Liver (tissue), 3 donors: Measurements from ENCODE around the gene KCNN1.
"Not testable (repeated sequence)": the region's sequence is repeated elsewhere in the genome, so short reads cannot be mapped to it uniquely, and the experiment has no call there.

ENCODE experiments used
- EGR1 ChIP-seq, 2 donors: IDR thresholded peaks; 2 replicates each; pipeline ENCODE4 v1.6.1; 2016 to 2018; ENCODE audit warnings: antibody characterized with exemption in 2 of 2, low read depth in 2 of 2
- FOXA1 ChIP-seq: IDR thresholded peaks from 2 replicates; pipeline ENCODE4 v1.6.1; 2016; ENCODE audit warnings: antibody characterized with exemption
- FOXA2 ChIP-seq: IDR thresholded peaks from 2 replicates; pipeline ENCODE4 v1.6.1; 2016; ENCODE audit warnings: antibody characterized with exemption
- GABPA ChIP-seq, 2 donors: IDR thresholded peaks in 1 of 2; conservative IDR thresholded peaks in 1 of 2; 2 replicates each; pipeline ENCODE4 v1.6.1; 2016; ENCODE audit warnings: antibody characterized with exemption in 2 of 2, mild to moderate bottlenecking in 1 of 2, moderate library complexity in 1 of 2
- JUND ChIP-seq, 2 donors: IDR thresholded peaks; 2 replicates each; pipeline ENCODE4 v1.6.1; 2016; ENCODE audit warnings: antibody characterized with exemption in 2 of 2
- RAD21 ChIP-seq, 2 donors: IDR thresholded peaks; 2 replicates each; pipeline ENCODE4 v1.6.1; 2016; ENCODE audit warnings: antibody characterized with exemption in 2 of 2, mild to moderate bottlenecking in 2 of 2
- RXRA ChIP-seq, 2 donors: IDR thresholded peaks; 2 replicates each; pipeline ENCODE4 v1.6.1; 2017 to 2018; ENCODE audit warnings: antibody characterized with exemption in 2 of 2, mild to moderate bottlenecking in 1 of 2
- SP1 ChIP-seq: IDR thresholded peaks from 2 replicates; pipeline ENCODE4 v1.6.1; 2018; ENCODE audit warnings: antibody characterized with exemption, mild to moderate bottlenecking
- TAF1 ChIP-seq: conservative IDR thresholded peaks from 2 replicates; pipeline ENCODE4 v1.6.1; 2016; ENCODE audit warnings: antibody characterized with exemption, mild to moderate bottlenecking
- YY1 ChIP-seq: IDR thresholded peaks from 2 replicates; pipeline ENCODE4 v1.6.1; 2016; ENCODE audit warnings: antibody characterized with exemption, mild to moderate bottlenecking
- TF ChIP-seq, protein P1 (sequence below): fragments of 150-350 bp; IDR thresholded peaks from 2 replicates; pipeline ENCODE4 v1.5.1; 2017; ENCODE audit warnings: improper control_type of control experiment, low read depth, low read length; ENCODE audit not compliant: missing input control
- TF ChIP-seq, protein P2 (sequence below): IDR thresholded peaks from 2 replicates; pipeline ENCODE4 v1.6.1; 2016; ENCODE audit warnings: antibody characterized with exemption, mild to moderate bottlenecking
- TF ChIP-seq, protein P3 (sequence below): IDR thresholded peaks from 2 replicates; pipeline ENCODE4 v1.6.1; 2016; ENCODE audit warnings: antibody characterized with exemption
- TF ChIP-seq, protein P4 (sequence below): IDR thresholded peaks from 2 replicates; pipeline ENCODE4 v1.6.1; 2016; ENCODE audit warnings: antibody characterized with exemption
- donor health status: healthy.
- donor health status: healthy.

DNA sequence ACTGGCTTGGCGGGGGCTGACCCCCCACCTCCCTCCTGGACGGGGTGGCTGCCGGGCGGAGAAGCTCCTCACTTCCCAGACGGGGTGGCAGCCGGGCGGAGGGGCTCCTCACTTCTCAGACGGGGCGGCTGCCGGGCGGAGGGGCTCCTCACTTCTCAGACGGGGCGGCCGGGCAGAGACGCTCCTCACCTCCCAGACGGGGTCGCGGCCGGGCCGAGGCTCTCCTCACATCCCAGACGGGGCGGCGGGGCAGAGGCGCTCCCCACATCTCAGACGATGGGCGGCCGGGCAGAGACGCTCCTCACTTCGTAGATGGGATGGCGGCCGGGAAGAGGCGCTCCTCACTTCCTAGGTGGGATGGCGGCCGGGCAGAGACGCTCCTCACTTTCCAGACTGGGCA is 38.8 kb downstream of the KCNN1 start:
- TF ChIP-seq, protein P1, sequence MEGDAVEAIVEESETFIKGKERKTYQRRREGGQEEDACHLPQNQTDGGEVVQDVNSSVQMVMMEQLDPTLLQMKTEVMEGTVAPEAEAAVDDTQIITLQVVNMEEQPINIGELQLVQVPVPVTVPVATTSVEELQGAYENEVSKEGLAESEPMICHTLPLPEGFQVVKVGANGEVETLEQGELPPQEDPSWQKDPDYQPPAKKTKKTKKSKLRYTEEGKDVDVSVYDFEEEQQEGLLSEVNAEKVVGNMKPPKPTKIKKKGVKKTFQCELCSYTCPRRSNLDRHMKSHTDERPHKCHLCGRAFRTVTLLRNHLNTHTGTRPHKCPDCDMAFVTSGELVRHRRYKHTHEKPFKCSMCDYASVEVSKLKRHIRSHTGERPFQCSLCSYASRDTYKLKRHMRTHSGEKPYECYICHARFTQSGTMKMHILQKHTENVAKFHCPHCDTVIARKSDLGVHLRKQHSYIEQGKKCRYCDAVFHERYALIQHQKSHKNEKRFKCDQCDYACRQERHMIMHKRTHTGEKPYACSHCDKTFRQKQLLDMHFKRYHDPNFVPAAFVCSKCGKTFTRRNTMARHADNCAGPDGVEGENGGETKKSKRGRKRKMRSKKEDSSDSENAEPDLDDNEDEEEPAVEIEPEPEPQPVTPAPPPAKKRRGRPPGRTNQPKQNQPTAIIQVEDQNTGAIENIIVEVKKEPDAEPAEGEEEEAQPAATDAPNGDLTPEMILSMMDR, result not testable (repeated sequence)
- TF ChIP-seq YY1; EGR1 (IDR thresholded peaks at IDR 0.05; ENCODE audit: low read depth in 2 of 2); TAF1; RAD21 (IDR thresholded peaks at IDR 0.05); FOXA1; RXRA (IDR thresholded peaks at IDR 0.05); JUND (IDR thresholded peaks at IDR 0.05); SP1; GABPA (IDR thresholded peaks at IDR 0.05 in 1 of 2, conservative IDR thresholded peaks at IDR 0.05 in 1 of 2); FOXA2: not testable (repeated sequence)
- TF ChIP-seq, protein P2, sequence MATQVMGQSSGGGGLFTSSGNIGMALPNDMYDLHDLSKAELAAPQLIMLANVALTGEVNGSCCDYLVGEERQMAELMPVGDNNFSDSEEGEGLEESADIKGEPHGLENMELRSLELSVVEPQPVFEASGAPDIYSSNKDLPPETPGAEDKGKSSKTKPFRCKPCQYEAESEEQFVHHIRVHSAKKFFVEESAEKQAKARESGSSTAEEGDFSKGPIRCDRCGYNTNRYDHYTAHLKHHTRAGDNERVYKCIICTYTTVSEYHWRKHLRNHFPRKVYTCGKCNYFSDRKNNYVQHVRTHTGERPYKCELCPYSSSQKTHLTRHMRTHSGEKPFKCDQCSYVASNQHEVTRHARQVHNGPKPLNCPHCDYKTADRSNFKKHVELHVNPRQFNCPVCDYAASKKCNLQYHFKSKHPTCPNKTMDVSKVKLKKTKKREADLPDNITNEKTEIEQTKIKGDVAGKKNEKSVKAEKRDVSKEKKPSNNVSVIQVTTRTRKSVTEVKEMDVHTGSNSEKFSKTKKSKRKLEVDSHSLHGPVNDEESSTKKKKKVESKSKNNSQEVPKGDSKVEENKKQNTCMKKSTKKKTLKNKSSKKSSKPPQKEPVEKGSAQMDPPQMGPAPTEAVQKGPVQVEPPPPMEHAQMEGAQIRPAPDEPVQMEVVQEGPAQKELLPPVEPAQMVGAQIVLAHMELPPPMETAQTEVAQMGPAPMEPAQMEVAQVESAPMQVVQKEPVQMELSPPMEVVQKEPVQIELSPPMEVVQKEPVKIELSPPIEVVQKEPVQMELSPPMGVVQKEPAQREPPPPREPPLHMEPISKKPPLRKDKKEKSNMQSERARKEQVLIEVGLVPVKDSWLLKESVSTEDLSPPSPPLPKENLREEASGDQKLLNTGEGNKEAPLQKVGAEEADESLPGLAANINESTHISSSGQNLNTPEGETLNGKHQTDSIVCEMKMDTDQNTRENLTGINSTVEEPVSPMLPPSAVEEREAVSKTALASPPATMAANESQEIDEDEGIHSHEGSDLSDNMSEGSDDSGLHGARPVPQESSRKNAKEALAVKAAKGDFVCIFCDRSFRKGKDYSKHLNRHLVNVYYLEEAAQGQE, result not testable (repeated sequence)
- TF ChIP-seq, protein P3, sequence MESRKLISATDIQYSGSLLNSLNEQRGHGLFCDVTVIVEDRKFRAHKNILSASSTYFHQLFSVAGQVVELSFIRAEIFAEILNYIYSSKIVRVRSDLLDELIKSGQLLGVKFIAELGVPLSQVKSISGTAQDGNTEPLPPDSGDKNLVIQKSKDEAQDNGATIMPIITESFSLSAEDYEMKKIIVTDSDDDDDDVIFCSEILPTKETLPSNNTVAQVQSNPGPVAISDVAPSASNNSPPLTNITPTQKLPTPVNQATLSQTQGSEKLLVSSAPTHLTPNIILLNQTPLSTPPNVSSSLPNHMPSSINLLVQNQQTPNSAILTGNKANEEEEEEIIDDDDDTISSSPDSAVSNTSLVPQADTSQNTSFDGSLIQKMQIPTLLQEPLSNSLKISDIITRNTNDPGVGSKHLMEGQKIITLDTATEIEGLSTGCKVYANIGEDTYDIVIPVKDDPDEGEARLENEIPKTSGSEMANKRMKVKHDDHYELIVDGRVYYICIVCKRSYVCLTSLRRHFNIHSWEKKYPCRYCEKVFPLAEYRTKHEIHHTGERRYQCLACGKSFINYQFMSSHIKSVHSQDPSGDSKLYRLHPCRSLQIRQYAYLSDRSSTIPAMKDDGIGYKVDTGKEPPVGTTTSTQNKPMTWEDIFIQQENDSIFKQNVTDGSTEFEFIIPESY, result not testable (repeated sequence)
- TF ChIP-seq, protein P4, sequence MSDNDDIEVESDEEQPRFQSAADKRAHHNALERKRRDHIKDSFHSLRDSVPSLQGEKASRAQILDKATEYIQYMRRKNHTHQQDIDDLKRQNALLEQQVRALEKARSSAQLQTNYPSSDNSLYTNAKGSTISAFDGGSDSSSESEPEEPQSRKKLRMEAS, result not testable (repeated sequence)
